Heart left ventricle (tissue), 13 donors: ENCODE results near the gene STC2.

Experiments used
- POLR2A ChIP-seq, 2 donors: fragments of 450-650 bp; IDR thresholded peaks; one replicate each; pipeline ENCODE4 v1.6.1; 2017; ENCODE audit warnings: antibody characterized with exemption in 2 of 2, mild to moderate bottlenecking in 2 of 2, moderate library complexity in 2 of 2
- TF ChIP-seq, protein P1 (sequence below), 12 donors: fragments of 200-600 bp; sonication (generic) in 4 of 12; IDR thresholded peaks; one replicate each; pipeline versions ENCODE4 v1.5.0 to v1.8.0; 2018 to 2022; ENCODE audit warnings: antibody characterized with exemption in 12 of 12, mild to moderate bottlenecking in 5 of 12
- donor health status: ischemic (EF 13 %, LVEDD 7.1; RV severe dilation, severe dysfunction).
- donor health status: DM: no; HTN: yes; CAD: no.
- donor health status: DM: no; HTN: no; CAD: no.
- donor health status: ischemic (EF 25% LVEDD 6.9; RV normal size, moderate dysfunction).
- donor health status: ischemic (EF 25% LVEDD 5.7; RV mildly dilated, moderate dysfunction).
- donor health status: ischemic (EF 35%, LVEDD 5.7; RV mildly dilated, moderate dysfunction).
- donor health status: nonischemic (EF 11% LVEDD 7.7; RV severe dilation, severe dysfunction).
- donor health status: DM: yes; HTN: yes; CAD: no.
- donor health status: PGD.
- donor health status: ischemic (EF 29% LVEDD 5.4; RV normal size, mild dysfunction).
- donor health status: nonischemic (EF 23%, LVEDD 6.1; RV moderate dilation, normal function).

GRCh38 chr5:173290477-173291131 is 37.6 kb downstream of the STC2 start:
- TF ChIP-seq, protein P1, sequence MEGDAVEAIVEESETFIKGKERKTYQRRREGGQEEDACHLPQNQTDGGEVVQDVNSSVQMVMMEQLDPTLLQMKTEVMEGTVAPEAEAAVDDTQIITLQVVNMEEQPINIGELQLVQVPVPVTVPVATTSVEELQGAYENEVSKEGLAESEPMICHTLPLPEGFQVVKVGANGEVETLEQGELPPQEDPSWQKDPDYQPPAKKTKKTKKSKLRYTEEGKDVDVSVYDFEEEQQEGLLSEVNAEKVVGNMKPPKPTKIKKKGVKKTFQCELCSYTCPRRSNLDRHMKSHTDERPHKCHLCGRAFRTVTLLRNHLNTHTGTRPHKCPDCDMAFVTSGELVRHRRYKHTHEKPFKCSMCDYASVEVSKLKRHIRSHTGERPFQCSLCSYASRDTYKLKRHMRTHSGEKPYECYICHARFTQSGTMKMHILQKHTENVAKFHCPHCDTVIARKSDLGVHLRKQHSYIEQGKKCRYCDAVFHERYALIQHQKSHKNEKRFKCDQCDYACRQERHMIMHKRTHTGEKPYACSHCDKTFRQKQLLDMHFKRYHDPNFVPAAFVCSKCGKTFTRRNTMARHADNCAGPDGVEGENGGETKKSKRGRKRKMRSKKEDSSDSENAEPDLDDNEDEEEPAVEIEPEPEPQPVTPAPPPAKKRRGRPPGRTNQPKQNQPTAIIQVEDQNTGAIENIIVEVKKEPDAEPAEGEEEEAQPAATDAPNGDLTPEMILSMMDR (IDR thresholded peaks at IDR 0.05): no peak
- no peak for TF ChIP-seq POLR2A (IDR thresholded peaks at IDR 0.05)
